ENCODE data around the gene SMARCC2. TPM values are rescaled to one million over a fixed set of nuclear protein-coding genes. Genes with fewer than 3 reads are reported as not detected.

Gene SMARCC2
- total and polyA plus RNA-seq, 9 of the 15 experiments (the other 6 are each of a cell fraction or from before 2014, with no cell fraction given): 11.9 to 86.0 (median 36.6) TPM

DNA sequence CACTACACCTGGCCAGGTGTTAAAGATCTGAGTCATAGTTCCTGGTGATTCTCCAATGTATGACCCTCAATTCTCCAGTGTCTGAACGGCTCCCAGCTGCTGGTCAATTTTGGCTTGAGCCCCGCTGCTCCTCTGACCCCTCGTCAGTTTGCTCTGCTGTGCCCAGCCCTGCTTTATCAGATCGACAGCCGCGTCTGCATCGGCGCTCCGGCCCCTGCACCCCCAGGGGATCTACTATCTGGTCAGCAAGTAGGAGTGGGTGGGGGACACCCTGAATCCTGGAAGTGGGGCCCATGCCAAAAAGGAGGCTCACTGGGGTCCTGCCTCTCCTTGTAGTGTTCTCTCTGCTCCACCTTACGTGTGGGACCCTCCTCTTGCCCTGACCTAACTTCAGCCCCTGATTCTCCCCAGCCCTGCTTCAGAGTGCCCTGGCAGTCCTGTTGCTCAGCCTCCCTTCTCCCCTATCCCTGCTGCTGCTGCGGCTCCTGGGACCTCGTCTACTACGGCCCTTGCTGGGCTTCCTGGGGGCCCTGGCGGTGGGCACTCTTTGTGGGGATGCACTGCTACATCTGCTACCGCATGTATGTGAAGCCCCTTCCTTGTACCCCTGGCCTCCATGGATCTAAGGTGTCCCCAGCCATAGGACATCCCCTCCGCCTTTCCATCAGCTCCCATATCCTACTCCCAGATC lies 45.6 kb upstream of the SMARCC2 start:
- ChIA-PET POLR2A (interaction anchor here (0.6 to 3.2 kb wide), 6 partner anchors 12 to 59 kb away, joined by 3 to 12 read pairs (median 5); partner anchors contain the start of gene ANKRD52), CTCF (ENCODE audit: low intra/inter-chr PET ratio) (no interaction called here)
- intact Hi-C loops (cut with micrococcal nuclease): no loop called here
- Histone ChIP-seq H3K27me3 (ENCODE audit: control insufficient read depth in 2 of 2, insufficient read depth in 2 of 2, low read length in 2 of 2) (no peaks in the 10 kb centered on the region), H3K4me3 (no peak overlapping the region), H3K4me1 (replicated peaks in 1 of 2; ENCODE audit: control insufficient read depth in 2 of 2, insufficient read depth in 2 of 2, low read length in 2 of 2) (peaks cover 6 to 29% of the 10 kb centered on the region in 2 experiments; a peak in 3 of 5 replicates), H3K36me3 (ENCODE audit: control insufficient read depth, insufficient read depth, low read length) (peaks cover 10% of the 10 kb centered on the region; the same call in 1 of the 3 replicates), H2AFZ (ENCODE audit: low read depth, low read length) (no peak overlapping the region), H4K20me1 (replicated peaks; ENCODE audit: control insufficient read depth, insufficient read depth, low read length) (no peaks in the 10 kb centered on the region), H3K79me2 (ENCODE audit: control insufficient read depth, insufficient read depth, low read length) (no peaks in the 10 kb centered on the region), H3K4me2 (ENCODE audit: insufficient read depth, low read length) (peak overlapping the region; percentile 46; the same call in 1 of the 2 replicates), H3K27ac (ENCODE audit: extremely low read depth, low read depth, low read length) (no peak overlapping the region), H3K9me1 (ENCODE audit: control insufficient read depth, insufficient read depth, low read length) (no peaks in the 10 kb centered on the region), H3K9me3 (replicated peaks; ENCODE audit: control insufficient read depth, insufficient read depth, low read depth, low read length) (no peaks in the 10 kb centered on the region), H3K9ac (ENCODE audit: insufficient read depth in 1 of 2, low read depth in 2 of 2, low read length in 2 of 2) (peak overlapping the region in 1 of 2 experiments; percentile 76; a peak in 2 of 4 replicates)
- in situ Hi-C loops (cut with MboI): no loop called here
- peak; percentile 12; the same call in 1 of the 3 replicates for ATAC-seq
- BruUV-seq (replicated peaks): no TSS peak
- DNase-seq (ENCODE audit: extremely low read depth in 1 of 4, low spot score in 3 of 4): no peak
- no peak for TF ChIP-seq HNRNPK (IDR thresholded peaks at IDR 0.05; ENCODE audit: low read depth, low read length, poor library complexity, severe bottlenecking)
- no peak for TF ChIP-seq ZFP36 (IDR thresholded peaks at IDR 0.05; ENCODE audit: low read depth, low read length, partially characterized antibody)
- TF ChIP-seq SMAD1 (IDR thresholded peaks at IDR 0.05; ENCODE audit: low read depth, low read length, partially characterized antibody): no peak
- no peak for TF ChIP-seq SPI1 (IDR thresholded peaks at IDR 0.05; ENCODE audit: borderline replicate concordance, low read depth, low read length)
- TF ChIP-seq MYNN (IDR thresholded peaks at IDR 0.05): no peak
- no peak for TF ChIP-seq MYNN (CRISPR knock-in tag; IDR thresholded peaks at IDR 0.05)
- peak; percentile 37; the same call in 1 of the 2 replicates for TF ChIP-seq POLR2G (IDR thresholded peaks at IDR 0.05; ENCODE audit: low read depth, low read length)
- TF ChIP-seq ETV5 (CRISPR knock-in tag; IDR thresholded peaks at IDR 0.05; ENCODE audit: low read depth): no peak
- TF ChIP-seq, protein P1, sequence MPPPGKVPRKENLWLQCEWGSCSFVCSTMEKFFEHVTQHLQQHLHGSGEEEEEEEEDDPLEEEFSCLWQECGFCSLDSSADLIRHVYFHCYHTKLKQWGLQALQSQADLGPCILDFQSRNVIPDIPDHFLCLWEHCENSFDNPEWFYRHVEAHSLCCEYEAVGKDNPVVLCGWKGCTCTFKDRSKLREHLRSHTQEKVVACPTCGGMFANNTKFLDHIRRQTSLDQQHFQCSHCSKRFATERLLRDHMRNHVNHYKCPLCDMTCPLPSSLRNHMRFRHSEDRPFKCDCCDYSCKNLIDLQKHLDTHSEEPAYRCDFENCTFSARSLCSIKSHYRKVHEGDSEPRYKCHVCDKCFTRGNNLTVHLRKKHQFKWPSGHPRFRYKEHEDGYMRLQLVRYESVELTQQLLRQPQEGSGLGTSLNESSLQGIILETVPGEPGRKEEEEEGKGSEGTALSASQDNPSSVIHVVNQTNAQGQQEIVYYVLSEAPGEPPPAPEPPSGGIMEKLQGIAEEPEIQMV (tag; conservative IDR thresholded peaks at IDR 0.05; ENCODE audit: low read depth): no peak
- no peak for FAIRE-seq
- 28% methylated on average over 15 of the region's 16 CpGs for whole genome bisulfite sequencing (ENCODE audit: insufficient coverage, low coverage, missing lambda C conversion rate)

Measured in K562 (cell line).